GM13977 (cell line): ENCODE measurements around the gene SNX20.
A peak's percentile ranks its signal among the peaks of the same experiment; 100 is the strongest.

Experiments used
- DNase-seq: peaks from one replicate; pipeline ENCODE4 v3.0.0; 2012; ENCODE audit warnings: low spot score
- CTCF ChIP-seq: IDR thresholded peaks from 2 replicates; pipeline ENCODE4 v1.5.1; 2012; ENCODE audit warnings: mild to moderate bottlenecking, control low read depth; ENCODE audit not compliant: insufficient read depth; ENCODE audit errors: extremely low read depth, missing control alignments
- in situ Hi-C: fragments of 300-500 bp; cut with MboI; formaldehyde crosslinking; loops from one replicate; pipeline ENCODE4 v1.12.0; 2022; ENCODE audit warnings: low sequenced_read_pairs, low pct_unique_long_range_greater_than_20kb, mixed read lengths, inconsistent platforms; ENCODE audit not compliant: unreplicated experiment

SNX20 gene

GRCh38 chr16:50719401-50720337 is 38.6 kb upstream of the SNX20 start:
- peak; percentile 34 for TF ChIP-seq CTCF
- no peak for DNase-seq
- in situ Hi-C loops = no loop called here

GRCh38 chr16:50718761-50719400 is 37.8 kb upstream of the SNX20 start:
- no peak for TF ChIP-seq CTCF
- DNase-seq = no peak
- in situ Hi-C loops = no loop called here

GRCh38 chr16:50718061-50718760 is 37.1 kb upstream of the SNX20 start:
- TF ChIP-seq CTCF = no peak
- in situ Hi-C loops = no loop called here
- no peak for DNase-seq

- no peak for TF ChIP-seq CTCF
- in situ Hi-C loops = no loop called here
- DNase-seq = no peak
These were observed 36.4 kb upstream of the SNX20 start for GRCh38 chr16:50717494-50717893.

- in situ Hi-C loops = no loop called here
These were observed 36.0 kb upstream of the SNX20 start for GRCh38 chr16:50717091-50717490.

More at GRCh38 chr16:50717091-50717490, 36.0 kb upstream of the SNX20 start:
- DNase-seq = no peak
- no peak for TF ChIP-seq CTCF
